ENCODE results near the gene DLK2.
"Not testable (repeated sequence)": the region's sequence is repeated elsewhere in the genome, so short reads cannot be mapped to it uniquely, and the experiment has no call there.

DLK2 gene

GRCh38 chr6:43412541-43412940 is 42.8 kb downstream of the DLK2 start (continued):
- TF ChIP-seq TCF4 (CRISPR knock-in tag; IDR thresholded peaks at IDR 0.05; ENCODE audit: borderline replicate concordance) (no peak), ZNF8 (CRISPR knock-in tag; IDR thresholded peaks at IDR 0.05) (no peak), PATZ1 (CRISPR knock-in tag; IDR thresholded peaks at IDR 0.05; ENCODE audit: borderline replicate concordance) (no peak), ZNF565 (CRISPR knock-in tag; conservative IDR thresholded peaks at IDR 0.05; ENCODE audit: low read depth) (no peak)

GRCh38 chr6:43410776-43411175 is 44.6 kb downstream of the DLK2 start:
- ATAC-seq, result not testable (repeated sequence)

GRCh38 chr6:43408259-43408658 is 47.1 kb downstream of the DLK2 start:
- ATAC-seq, result no peak
- TF ChIP-seq TOX (CRISPR knock-in tag; IDR thresholded peaks at IDR 0.05; ENCODE audit: borderline replicate concordance), result no peak

GRCh38 chr6:43407296-43407695 is 48.1 kb downstream of the DLK2 start:
- TF ChIP-seq PATZ1 (CRISPR knock-in tag; IDR thresholded peaks at IDR 0.05; ENCODE audit: borderline replicate concordance) (no peak), CREB5 (CRISPR knock-in tag; IDR thresholded peaks at IDR 0.05; ENCODE audit: low read depth) (no peak), ZNF8 (CRISPR knock-in tag; IDR thresholded peaks at IDR 0.05) (no peak), ISL1 (CRISPR knock-in tag; IDR thresholded peaks at IDR 0.05) (no peak), ZNF70 (CRISPR knock-in tag; IDR thresholded peaks at IDR 0.05) (no peak), BACH2 (CRISPR knock-in tag; IDR thresholded peaks at IDR 0.05; ENCODE audit: borderline replicate concordance) (no peak), PPARA (CRISPR knock-in tag; IDR thresholded peaks at IDR 0.05; ENCODE audit: borderline replicate concordance) (no peak), CSRNP3 (CRISPR knock-in tag; IDR thresholded peaks at IDR 0.05) (no peak), RARB (CRISPR knock-in tag; IDR thresholded peaks at IDR 0.05) (no peak), ZC3H10 (CRISPR knock-in tag; IDR thresholded peaks at IDR 0.05) (no peak), SNAI2 (CRISPR knock-in tag; IDR thresholded peaks at IDR 0.05) (no peak), ZNF565 (CRISPR knock-in tag; conservative IDR thresholded peaks at IDR 0.05; ENCODE audit: low read depth) (no peak), CSDC2 (CRISPR knock-in tag; IDR thresholded peaks at IDR 0.05) (no peak), ZFP3 (CRISPR knock-in tag; IDR thresholded peaks at IDR 0.05) (no peak)
- TF ChIP-seq, protein P1, sequence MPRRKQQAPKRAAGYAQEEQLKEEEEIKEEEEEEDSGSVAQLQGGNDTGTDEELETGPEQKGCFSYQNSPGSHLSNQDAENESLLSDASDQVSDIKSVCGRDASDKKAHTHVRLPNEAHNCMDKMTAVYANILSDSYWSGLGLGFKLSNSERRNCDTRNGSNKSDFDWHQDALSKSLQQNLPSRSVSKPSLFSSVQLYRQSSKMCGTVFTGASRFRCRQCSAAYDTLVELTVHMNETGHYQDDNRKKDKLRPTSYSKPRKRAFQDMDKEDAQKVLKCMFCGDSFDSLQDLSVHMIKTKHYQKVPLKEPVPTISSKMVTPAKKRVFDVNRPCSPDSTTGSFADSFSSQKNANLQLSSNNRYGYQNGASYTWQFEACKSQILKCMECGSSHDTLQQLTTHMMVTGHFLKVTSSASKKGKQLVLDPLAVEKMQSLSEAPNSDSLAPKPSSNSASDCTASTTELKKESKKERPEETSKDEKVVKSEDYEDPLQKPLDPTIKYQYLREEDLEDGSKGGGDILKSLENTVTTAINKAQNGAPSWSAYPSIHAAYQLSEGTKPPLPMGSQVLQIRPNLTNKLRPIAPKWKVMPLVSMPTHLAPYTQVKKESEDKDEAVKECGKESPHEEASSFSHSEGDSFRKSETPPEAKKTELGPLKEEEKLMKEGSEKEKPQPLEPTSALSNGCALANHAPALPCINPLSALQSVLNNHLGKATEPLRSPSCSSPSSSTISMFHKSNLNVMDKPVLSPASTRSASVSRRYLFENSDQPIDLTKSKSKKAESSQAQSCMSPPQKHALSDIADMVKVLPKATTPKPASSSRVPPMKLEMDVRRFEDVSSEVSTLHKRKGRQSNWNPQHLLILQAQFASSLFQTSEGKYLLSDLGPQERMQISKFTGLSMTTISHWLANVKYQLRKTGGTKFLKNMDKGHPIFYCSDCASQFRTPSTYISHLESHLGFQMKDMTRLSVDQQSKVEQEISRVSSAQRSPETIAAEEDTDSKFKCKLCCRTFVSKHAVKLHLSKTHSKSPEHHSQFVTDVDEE (CRISPR knock-in tag; IDR thresholded peaks at IDR 0.05), result no peak
- no peak for ATAC-seq

DNA sequence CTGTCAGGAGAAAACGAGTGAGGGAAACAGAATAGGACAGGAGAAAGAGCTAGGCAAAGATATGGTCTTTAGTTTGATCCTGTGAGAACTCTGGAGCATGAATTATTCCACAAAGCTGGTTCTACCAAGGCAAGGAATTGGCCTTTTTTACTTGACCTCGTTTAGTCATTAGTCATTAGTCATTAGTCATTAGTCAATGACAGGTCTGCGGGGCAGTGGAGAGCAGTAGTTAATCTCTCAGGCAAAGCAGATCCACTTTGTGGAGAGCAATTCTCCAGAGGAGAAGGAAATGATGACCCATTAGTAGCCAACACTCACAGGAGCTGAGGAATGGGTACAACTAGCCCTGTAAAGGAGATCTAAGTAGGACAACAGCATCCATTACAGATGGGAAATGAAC is 50.0 kb downstream of the DLK2 start:
- no peak for ATAC-seq
- TF ChIP-seq ZFP3 (CRISPR knock-in tag; IDR thresholded peaks at IDR 0.05), result no peak
- no peak for TF ChIP-seq OSR1 (CRISPR knock-in tag; IDR thresholded peaks at IDR 0.05)
- no peak for TF ChIP-seq ZNF8 (CRISPR knock-in tag; IDR thresholded peaks at IDR 0.05)
- no peak for TF ChIP-seq CSRNP3 (CRISPR knock-in tag; IDR thresholded peaks at IDR 0.05)
- no peak for TF ChIP-seq CSDC2 (CRISPR knock-in tag; IDR thresholded peaks at IDR 0.05)
- no peak for TF ChIP-seq ZNF70 (CRISPR knock-in tag; IDR thresholded peaks at IDR 0.05)
- TF ChIP-seq GLIS3 (CRISPR knock-in tag; IDR thresholded peaks at IDR 0.05), result no peak
- TF ChIP-seq ISL1 (CRISPR knock-in tag; IDR thresholded peaks at IDR 0.05), result no peak
- no peak for TF ChIP-seq BACH2 (CRISPR knock-in tag; IDR thresholded peaks at IDR 0.05; ENCODE audit: borderline replicate concordance)
- no peak for TF ChIP-seq CREB5 (CRISPR knock-in tag; IDR thresholded peaks at IDR 0.05; ENCODE audit: low read depth)
- TF ChIP-seq PATZ1 (CRISPR knock-in tag; IDR thresholded peaks at IDR 0.05; ENCODE audit: borderline replicate concordance), result no peak

Measured in SK-N-SH treated with all-trans-retinoic acid at 6 μM for 48 hours (cell line).